ENCODE results near the gene ZG16B.
A peak's percentile ranks its signal among the peaks of the same experiment; 100 is the strongest.

ZG16B gene

GRCh38 chr16:2846511-2847310 is 16.6 kb downstream of the ZG16B start:
- no peak for DNase-seq

- no peak for DNase-seq
Observed at GRCh38 chr16:2848933-2849725, 19.0 kb downstream of the ZG16B start.

GRCh38 chr16:2852003-2852730 is 22.1 kb downstream of the ZG16B start:
- no peak for DNase-seq

GRCh38 chr16:2852731-2853507 is 22.8 kb downstream of the ZG16B start:
- no peak for DNase-seq

GRCh38 chr16:2853531-2854073 is 23.5 kb downstream of the ZG16B start:
- no peak for DNase-seq

- DNase-seq, result peak; percentile 50
Observed at GRCh38 chr16:2854700-2855309, 24.7 kb downstream of the ZG16B start.

GRCh38 chr16:2855536-2855935 is 25.4 kb downstream of the ZG16B start:
- no peak for DNase-seq

GRCh38 chr16:2856061-2856670 is 26.1 kb downstream of the ZG16B start:
- peak; percentile 36 for DNase-seq

- DNase-seq, result no peak
Observed at GRCh38 chr16:2856686-2857450, 26.8 kb downstream of the ZG16B start.

- DNase-seq, result no peak
Observed at GRCh38 chr16:2857451-2858244, 27.5 kb downstream of the ZG16B start, which contains the start of gene PRSS22. Gene PRSS22 (minus strand): TSS chr16:2858170. CDS start chr16:2858104, 66 bp downstream.

- DNase-seq, result peak; percentile 16
Observed at GRCh38 chr16:2858245-2859025, 28.3 kb downstream of the ZG16B start.

GRCh38 chr16:2859686-2860265 is 29.7 kb downstream of the ZG16B start:
- DNase-seq, result no peak

GRCh38 chr16:2860826-2861567 is 30.9 kb downstream of the ZG16B start:
- no peak for DNase-seq

- DNase-seq, result no peak
Observed at GRCh38 chr16:2865651-2866050, 35.5 kb downstream of the ZG16B start.

- no peak for DNase-seq
Observed at GRCh38 chr16:2866431-2866830, 36.3 kb downstream of the ZG16B start.

- DNase-seq, result no peak
Observed at GRCh38 chr16:2867661-2867986, 37.5 kb downstream of the ZG16B start.

GRCh38 chr16:2867987-2868789 is 38.1 kb downstream of the ZG16B start:
- peak; percentile 94 for DNase-seq

Measured in NCI-H82 (cell line).